ENCODE results near the gene MYO10.
"Not testable (repeated sequence)": the region's sequence is repeated elsewhere in the genome, so short reads cannot be mapped to it uniquely, and the experiment has no call there.

Gene MYO10

DNA sequence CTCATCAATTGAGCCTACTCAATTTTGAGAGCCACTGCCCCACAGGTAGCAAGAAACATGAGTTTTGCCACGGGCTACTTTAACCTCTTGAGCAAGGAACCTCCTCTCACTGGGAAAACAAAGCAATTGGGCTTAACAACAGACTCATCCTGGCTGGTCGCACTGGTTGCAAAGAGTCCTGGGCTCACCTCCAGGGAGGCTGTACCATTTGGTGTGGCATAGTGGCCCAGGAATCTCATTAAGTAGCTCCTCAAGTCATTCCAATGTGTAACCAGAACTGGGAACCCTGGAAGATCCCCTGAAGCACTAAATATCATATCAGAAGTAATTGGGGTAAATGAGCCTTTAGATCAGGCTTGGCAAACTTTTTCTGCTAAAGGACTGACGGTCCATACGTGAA is 78.5 kb downstream of the MYO10 start:
- DNase-seq = no peak

DNA sequence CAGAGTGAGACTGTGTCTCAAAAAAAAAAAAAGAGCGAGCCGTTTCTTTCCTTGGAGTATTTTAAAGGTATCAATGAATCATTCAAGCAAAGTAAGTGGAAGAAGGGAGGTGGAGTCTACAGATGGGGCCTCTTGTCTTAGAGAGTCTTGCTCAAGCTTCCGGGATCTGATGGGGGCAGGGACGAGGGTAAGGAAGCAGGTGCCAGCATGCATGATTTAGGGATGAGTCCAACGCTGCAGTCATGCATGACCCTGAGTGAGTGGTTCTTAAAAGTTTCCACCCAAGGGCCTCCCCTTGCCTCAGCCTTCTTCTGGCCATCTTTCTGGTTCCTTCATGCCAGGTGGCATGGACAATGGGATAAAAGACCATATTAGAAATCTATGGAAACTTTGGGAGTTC is 79.6 kb downstream of the MYO10 start:
- no peak for DNase-seq

DNA sequence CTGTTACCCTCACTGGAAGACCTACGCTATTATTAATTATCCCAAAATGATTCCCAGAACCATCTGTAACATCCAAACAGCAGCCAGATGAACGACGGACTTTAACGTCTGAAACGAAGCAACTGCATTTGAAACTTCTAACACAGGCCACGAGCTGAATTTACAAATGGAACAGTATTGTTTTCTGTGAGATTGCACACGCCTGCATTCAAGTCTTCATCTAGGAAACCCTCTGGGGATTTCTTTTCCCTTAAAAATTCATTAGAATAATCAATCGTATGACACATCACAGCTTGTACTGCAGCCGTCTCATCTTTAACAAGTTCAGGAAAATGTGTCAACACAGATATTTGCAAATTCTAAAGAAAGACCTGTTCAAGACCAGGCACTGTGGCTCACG is 80.2 kb downstream of the MYO10 start:
- no peak for DNase-seq

DNA sequence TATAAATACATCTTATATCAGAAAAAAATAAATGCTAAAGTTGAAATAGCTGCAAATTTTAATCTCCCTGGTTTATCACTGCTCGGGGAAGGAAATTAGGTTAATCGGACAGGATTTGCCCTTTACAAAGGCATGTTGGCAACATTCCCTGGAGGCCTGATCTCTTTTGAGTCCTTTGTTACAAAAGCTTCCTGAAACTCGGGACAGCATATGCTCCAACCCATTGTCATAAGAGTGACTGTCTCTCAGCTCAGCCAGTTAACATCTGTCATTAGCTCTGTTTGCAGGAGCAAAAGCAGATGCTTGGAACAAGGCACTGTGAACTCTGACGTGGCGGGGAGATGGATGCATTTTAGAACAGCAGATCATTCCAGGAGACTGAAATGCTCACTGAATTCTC is 80.6 kb downstream of the MYO10 start:
- DNase-seq = no peak

DNA sequence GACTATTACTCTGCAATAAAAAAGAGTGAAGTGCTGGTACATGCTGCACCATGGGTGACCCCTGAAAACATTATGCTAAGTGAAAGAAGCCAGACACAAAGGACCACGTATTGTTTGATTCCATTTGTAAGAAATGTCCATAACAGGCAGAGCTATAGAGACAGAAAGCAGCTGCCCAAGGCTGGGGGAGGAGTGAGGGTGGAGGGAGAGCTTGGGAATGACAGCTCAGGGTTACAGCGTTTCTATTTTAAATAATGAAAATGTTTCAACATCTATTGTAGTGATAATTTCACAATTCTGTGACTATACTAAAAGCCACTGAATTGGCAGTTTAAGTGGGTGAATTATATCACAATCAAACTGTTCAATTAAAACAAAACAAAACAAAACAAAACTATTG is 81.7 kb downstream of the MYO10 start:
- no peak for DNase-seq

DNA sequence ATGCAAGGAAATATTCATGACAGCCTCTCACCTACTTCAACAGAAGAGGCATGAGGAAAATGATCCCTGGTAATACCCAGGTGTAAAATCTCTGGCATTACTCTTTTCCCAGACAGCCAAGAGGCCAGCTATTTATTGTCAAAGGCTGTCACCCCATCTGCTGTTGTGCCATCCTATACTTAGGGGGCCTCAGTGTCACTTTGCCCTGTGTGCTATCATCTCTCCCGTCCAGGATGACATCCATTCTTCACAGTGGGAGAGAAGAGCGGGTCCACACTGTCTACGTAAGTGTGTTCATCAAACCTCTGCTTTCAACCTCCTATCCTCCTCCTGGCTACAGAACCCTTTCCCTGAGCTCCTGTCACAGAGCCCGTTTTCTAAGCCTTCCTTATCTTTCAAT is 82.6 kb downstream of the MYO10 start:
- DNase-seq = no peak

DNA sequence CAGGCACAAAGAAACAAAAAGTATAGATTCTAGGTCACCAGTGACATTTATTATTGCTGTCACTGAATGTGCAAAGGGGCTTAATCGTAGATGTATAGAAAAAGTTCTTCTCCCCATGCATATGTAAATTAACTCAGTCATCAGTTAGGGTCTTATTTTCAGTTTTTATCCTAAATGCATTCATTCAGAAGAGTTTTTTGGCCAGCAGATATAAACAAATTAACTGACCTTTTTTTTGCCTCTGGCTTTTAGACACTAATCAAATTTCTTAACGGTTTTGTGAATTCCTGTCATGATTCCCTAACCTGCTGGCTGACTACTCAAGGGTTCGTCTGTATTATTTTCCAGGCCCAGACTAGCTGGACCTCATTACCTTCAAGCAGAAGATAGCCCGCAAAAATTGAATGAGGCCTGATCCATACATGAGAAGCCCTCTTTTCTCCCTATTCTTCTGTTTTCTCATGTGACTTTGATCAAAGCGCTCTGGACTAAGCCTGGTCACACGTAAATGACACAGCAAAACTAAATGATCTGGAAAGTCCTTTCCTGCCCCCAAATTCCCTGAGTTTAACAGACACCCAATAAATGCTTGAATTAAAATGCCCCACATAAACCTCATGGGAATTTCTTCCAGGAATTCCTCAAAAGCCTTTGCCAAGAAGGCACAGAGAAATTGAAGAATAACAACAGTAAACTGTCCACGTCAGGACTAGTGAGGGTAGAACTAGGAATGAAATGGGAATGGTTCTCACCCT is 83.7 kb downstream of the MYO10 start:
- DNase-seq = no peak

DNA sequence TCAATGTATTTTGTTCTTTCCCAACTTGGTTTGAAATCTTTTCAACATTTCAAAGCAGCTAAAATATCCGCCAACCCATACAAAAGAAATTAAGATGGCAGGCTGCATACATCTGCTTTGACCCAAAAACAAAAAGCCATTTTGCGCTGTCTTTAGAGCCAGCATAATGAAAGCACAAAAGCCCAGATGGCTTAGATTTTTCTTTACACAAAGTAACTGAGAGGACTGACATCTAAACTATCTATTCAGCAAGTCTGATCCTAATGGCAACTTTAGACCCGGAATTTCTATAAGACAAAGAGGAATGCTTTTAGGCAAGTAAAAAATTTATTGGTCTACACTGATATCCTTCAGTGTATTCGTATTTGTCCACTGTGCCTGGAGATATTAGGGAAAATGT is 86.3 kb downstream of the MYO10 start:
- DNase-seq = no peak

DNA sequence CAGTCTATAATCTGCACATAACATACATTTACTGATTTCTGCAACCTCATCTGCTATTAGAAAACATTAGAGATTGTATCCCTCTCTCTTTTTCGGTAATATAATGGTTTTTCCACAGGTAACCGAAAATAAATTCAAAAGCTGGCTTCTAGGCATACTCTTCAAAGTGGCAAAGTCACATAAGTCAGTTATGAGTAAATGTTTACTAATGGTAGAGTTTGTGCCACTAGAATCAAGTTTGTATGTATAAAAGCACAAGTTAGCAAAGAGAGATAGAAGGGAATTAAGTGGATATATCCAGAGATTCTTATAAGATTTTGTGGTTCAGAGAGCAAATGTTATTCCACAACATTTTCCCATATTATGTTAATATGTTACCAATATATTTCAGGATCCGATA is 86.9 kb downstream of the MYO10 start:
- DNase-seq = no peak

DNA sequence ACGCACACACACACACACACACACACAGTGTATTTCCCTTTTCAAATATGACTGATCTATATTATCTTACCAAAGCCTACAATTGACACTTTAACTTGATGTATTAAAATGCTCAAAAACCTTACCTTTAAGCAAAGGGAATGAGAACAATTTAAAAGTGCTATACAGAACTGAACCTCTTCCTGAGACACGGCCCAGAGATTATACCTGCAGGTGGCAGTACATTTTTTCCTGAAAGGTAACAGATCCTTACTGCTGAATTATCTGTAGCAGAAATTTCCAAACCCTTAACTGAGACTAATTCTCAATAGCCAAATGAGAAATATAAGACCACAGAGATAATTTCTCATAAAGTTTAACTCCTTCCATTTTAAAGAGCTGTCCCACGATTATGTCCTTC is 91.1 kb downstream of the MYO10 start:
- no peak for DNase-seq

DNA sequence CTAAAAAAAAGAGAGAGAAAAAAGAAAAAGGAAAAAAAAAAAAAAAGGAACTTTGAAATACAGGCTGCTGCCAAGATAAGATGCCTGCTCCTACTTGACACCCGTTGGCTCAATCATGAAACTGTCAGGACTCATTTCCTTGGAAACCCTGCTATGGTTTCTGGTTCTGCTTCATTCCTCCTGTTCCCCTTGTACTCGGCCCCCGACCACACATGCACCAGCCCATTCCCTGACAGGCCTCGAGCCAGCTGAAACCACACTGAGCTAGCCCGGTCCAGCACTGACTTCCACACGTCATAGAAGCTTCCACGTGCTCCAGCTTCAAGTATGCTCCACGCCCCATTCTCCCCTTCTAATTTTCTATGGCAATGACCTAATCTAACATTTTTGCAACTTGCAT is 93.2 kb downstream of the MYO10 start:
- no peak for DNase-seq

DNA sequence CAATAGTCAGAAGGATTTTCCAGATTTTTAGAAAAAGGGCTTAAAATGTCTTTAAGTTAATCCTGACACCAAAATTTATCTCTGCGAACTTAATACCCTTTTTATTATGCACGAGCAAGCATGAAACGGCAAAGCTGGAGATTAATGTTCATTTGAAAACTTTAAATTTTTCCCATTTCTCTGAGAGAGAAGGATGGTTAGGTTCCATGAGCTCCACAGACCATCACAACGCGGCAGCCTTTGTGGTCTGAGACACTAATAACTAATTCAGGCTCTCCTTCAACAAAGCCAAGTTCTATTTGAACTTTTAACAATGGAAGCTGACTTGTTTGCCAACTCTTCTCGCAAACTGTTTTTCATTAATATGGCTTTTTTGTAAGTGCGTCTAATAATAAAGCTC is 94.7 kb downstream of the MYO10 start:
- DNase-seq = no peak

DNA sequence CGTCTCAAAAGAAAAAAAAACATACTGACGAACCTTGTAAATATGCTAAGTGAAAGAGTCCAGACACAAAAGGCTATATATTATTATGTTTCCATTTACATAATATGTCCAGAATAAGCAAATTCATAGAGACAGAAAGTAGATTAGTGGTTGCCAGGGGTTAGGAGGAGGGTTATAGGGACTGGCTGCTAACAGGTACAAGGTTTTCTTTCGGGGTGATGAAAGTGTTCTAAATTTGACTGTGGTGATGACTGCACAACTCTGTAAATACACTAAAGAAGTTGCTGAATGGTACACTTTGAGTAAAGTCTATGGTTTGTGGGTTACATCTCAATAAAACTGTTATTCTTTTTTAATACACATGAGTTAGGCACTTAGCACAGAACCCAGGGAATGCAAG is 98.8 kb downstream of the MYO10 start:
- no peak for DNase-seq

DNA sequence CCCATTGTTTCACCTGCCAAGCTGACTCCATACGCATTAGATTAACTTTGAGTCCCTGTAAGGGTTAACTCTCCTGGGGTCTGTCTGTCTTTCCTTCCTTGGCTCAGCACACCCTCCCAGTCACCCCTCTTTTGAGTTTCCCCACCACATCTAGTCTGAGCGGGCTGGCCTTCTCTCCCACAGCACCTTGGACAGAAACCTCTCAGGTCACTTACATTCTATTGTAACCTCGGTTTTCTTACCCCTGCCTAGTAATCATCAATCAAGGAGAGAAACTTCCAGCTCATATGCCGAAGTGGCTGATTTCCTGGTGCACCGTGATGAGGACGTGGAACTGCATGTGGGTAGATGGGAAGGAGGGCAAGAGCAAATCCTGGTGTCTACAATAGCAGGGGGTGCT is 102.1 kb downstream of the MYO10 start:
- no peak for DNase-seq

DNA sequence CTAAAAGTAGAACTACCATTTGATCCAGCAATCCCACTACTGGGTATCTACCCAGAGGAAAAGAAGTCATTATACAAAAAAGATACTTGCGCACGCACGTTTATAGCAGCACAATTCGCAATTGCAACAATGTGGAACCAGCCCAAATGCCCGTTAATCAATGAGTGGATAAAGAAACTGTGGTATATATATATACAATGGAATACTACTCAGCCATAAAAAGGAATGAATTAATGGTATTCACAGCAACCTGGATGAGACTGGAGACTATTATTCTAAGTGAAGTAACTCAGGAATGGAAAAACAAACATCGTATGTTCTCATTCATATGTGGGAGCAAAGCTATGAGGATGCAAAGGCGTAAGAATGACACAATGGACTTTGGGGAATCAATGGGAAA is 104.8 kb downstream of the MYO10 start:
- not testable (repeated sequence) for DNase-seq

DNA sequence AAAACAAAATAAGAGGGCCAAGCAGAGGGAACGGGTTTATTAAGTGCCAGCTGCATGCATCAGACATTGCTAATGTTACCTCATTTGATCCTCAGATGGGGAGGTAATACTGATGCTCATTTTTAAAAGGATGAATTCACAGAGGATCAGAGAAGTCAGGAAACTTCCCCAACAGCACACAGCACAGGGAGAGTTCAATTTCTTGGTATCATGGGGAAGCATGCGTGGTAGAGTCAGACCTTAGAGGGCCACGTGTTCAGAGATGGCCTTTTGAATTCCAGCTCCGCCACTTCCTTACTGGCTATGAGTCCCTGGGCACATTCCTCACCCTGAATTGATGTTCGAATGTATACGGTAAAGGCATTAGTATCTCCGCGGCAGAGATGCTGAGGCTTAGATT is 108.3 kb downstream of the MYO10 start:
- DNase-seq = no peak

DNA sequence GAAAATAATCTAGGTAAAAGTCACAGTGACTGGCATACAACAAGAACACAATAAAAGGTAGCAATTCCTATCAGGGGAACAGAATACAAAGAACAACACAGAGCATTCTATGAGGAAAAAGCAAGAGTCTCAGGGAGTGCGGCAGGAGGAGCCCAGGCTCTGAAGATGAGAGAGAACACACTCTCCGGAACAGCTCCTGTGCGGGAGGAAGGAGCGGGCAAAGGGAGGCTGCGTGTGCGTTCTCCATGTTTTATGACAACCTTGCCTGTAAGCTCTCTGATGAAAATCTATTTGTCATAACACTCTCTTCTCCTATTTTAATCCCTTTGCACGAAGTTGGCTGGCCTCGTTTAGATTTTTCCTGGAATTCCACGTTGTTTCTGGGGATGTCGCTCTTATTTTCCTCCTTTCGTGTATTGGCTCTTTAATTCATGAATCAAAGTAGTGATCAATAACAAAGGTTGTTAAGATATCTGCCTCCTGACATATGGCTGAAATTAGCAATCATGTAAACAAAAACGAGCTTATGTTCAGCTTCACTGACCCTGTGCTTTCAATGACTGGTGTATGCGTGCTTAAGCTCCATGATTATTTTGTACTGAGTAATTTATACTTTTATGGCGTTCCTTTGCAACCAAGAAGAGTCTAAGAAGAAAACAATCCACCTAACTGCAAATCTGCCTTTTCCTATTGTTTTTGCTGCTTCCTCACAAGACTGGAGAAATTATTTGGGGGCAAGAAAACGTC is 109.5 kb downstream of the MYO10 start:
- no peak for DNase-seq

DNA sequence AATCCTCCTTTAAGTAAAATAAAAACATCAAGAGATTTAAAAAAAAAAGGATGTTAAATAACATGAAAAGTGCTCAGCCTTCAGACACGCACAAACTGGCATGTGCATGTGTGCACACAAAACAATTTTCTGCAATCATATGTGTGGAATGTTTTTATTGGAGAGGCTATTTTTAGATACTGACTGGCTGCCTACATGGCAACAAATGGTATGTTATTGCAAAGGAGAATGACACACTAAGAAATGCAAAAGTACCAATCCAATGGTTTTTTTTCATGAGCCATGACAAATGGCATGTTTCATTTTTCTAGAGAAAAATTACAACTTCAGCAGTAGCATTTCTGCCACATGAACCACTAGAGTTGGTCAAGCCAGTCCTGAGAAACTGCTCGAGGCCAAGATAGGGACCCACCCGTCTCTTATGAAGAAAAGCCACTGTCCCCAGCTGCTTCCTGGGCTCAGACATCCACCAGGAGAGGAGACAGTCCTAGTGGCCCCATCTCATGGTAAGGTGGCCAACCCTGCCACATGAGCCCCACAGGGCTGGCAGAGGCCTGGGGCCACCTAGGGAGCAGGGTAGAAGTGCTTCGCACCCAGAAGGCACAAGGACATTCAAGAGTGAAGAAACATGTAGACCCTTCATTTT is 116.4 kb downstream of the MYO10 start:
- DNase-seq = no peak

DNA sequence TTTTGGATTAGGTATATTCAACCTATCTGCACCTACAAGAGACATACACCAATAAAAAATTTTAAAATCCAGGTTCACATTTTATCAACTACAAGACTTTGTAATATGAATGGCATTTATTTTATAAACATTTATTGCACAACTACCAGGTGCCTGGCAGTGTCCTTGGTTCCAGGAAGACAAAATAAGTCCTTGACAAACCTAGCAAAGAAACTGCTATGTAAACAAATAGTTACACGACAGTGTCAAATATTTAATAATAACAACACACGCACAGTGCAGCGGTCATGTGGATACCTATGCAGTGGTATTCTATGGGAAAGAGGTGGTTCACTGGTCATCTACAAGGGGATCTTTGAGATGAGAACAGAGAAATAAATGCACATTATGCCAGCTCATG is 120.7 kb downstream of the MYO10 start:
- no peak for DNase-seq

DNA sequence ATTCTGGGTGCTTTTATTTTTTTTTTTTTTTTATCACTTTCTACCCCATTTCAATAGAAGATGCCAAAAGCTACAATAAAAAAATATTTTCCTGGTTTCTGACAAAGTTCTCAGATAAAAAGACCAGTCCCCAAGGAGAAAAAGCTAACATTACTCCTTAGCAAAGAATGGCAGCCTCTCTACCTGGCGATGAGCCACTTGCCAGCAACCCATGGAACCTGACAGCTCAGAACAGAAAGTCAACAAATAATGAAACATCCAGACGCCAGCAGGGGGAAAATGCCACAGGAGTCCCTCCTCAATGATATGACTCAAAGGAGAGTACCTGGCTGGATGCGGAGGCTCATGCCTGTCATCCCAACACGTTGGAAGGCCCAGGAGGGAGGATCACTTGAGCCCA is 123.2 kb downstream of the MYO10 start:
- no peak for DNase-seq

DNA sequence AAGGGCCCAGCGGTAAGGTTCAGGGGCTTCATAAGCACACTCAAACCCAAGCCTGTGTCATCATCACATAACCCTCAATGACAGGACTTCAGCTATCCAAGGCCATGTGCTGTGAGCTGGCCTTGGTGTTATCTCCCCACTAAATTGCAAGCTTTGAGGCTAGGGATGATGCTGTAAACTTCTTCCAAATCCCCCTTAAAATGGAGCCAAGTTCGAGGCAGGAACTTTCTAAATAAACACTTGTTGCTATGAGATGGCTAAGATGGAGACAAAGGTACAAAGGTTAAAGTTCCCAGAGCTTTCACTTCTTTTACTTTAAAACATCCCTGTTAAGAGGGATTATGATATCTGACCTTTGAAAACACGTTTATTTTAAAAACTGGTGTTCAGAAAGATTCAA is 123.6 kb downstream of the MYO10 start:
- DNase-seq = no peak

DNA sequence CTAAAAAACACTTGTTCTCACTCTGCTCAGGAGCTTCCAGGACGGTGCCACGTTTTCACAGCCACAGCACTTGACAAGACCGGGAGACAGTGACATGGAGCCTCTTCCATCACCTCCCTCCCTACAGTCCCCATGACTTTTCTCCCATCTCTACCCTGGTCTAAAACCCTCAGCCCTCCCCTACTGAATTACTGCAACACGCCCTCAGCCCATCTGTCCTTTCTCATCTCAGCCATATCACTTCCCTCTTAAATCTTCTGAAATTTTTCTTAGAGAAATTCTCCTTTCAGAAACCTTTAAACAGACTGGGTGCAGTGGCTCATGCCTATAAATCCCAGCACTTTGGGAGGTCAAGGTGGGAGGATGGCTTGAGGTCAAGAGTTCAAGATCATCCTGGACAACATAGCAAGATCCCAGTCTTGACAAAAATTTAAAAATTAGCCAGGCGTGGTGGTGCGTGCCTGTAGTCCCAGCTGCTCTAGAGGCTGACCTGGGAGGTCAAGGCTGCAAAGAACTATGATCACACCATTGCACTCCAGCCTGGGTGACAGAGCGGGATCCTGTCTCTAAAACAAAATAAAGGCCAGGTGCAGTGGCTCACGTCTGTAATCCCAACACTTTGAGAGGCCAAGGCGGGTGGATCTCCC is 125.8 kb downstream of the MYO10 start:
- no peak for DNase-seq

DNA sequence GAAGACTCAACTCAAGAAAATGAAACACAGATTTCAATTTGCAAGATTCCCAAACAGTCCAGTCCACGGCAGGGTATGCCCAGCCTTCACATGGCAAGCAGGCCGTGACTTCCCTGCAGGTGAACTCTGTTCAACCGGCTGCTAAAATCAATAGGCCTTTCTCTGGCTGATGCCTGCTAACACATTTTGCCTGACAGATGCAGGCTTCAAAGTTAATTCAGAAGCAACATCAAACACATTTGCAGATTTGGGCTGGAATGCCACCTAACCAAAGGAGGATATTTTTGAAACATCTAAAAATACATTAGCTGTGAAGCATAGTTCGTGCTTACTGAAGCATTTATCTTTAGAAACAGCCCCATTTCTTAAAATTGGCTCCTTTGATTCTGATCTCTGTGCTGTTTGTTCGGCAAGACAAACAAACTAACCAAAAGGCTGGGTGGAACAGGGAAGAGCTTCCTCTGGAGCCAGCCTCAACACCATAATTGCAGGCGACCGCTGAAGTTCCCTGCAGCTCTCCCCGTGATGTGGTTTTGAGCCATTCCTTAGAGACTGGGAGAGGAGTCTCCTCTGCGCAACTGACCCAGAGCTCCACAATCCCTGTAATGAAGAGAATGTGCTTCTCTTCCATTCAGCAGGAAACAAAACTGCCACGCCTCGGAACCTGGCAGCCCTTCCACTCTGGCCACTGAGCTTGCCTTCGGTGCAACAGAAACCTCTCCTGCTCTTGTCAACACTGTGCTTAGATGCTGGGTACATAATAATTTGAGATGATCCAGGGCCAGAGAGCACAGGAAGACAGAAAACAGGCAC is 126.5 kb downstream of the MYO10 start:
- DNase-seq = no peak

Data from stimulated activated CD4-positive, alpha-beta T cell treated with anti-CD3 and anti-CD28 coated beads, Interleukin-15, amount 100 ng/mL, for 24 hours (primary cell).